ENCODE data around the gene GK2.

DNA sequence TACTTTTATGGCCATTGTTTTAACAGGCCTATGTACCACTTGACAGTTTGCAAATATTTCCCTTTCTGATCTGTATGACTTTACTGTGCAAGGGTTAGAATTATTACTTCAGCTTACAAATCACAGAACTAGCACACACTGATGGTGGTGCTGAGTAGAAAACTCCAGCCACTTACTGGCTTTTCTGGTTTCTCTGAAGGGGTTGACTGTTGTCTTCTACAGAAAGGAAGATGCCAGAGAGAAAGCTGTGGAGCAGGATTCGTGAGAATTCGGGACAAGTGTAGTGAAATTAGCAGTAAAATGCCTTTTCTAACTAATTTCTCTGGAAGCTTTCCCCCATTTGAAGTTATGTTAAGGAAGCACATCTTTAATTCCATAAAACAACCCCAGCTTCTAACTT, 46.6 kb upstream of the GK2 start:
- TF ChIP-seq POLR2A (IDR thresholded peaks at IDR 0.05; ENCODE audit: low read depth, low read length) = no peak
- no peak for TF ChIP-seq POLR2AphosphoS5 (IDR thresholded peaks at IDR 0.05; ENCODE audit: low read depth, low read length)
- no peak for TF ChIP-seq TAF1 (IDR thresholded peaks at IDR 0.05; ENCODE audit: borderline replicate concordance, low read depth, low read length)

All from GM12892 (cell line).